DOHH2 (cell line): ENCODE results near the gene REXO1.

Experiments
- H3F3A ChIP-seq: fragments of 200-600 bp; sonication (generic), shearing (Covaris generic); 2 replicates; pipeline ENCODE4 v1.6.0; 2016; ENCODE audit warnings: antibody characterized with exemption, mild to moderate bottlenecking; ENCODE audit not compliant: control insufficient read depth, insufficient read depth
- H3K27ac ChIP-seq: fragments of 200-600 bp; sonication (generic); 2 replicates; pipeline ENCODE4 v1.5.1; 2014; ENCODE audit warnings: low read depth, mild to moderate bottlenecking, low read length, moderate library complexity
- H3K27me3 ChIP-seq: fragments of 200-600 bp; sonication (generic); 2 replicates; pipeline ENCODE4 v1.6.1; 2014; ENCODE audit warnings: mild to moderate bottlenecking, low read length, mixed read lengths; ENCODE audit not compliant: control insufficient read depth
- H3K36me3 ChIP-seq: fragments of 200-600 bp; sonication (generic); 2 replicates; pipeline ENCODE4 v1.6.1; 2014; ENCODE audit warnings: mild to moderate bottlenecking, low read length, moderate library complexity, mixed read lengths; ENCODE audit not compliant: control insufficient read depth
- H3K4me1 ChIP-seq: fragments of 200-600 bp; sonication (generic); 2 replicates; pipeline ENCODE4 v1.6.1; 2014; ENCODE audit warnings: mild to moderate bottlenecking, low read length, mixed read lengths; ENCODE audit not compliant: control insufficient read depth
- H3K4me2 ChIP-seq: fragments of 200-600 bp; sonication (generic); 2 replicates; pipeline ENCODE4 v1.6.0; 2014; ENCODE audit warnings: mild to moderate bottlenecking, low read length, moderate library complexity
- H3K4me3 ChIP-seq: fragments of 200-600 bp; sonication (generic); 2 replicates; pipeline ENCODE4 v1.5.1; 2014; ENCODE audit warnings: mild to moderate bottlenecking, low read length, mixed read lengths
- H3K79me2 ChIP-seq: fragments of 200-600 bp; sonication (generic); 2 replicates; pipeline ENCODE4 v1.6.1; 2014; ENCODE audit warnings: mild to moderate bottlenecking, low read length, mixed read lengths; ENCODE audit not compliant: control insufficient read depth
- H3K9me2 ChIP-seq: fragments of 200-600 bp; sonication (generic); replicated peaks from 2 replicates; pipeline ENCODE4 v1.6.1; 2014; ENCODE audit warnings: mild to moderate bottlenecking, low read length, mixed read lengths; ENCODE audit not compliant: control insufficient read depth
- H3K9me3 ChIP-seq: fragments of 200-600 bp; sonication (generic); 2 replicates; pipeline ENCODE4 v1.6.1; 2014; ENCODE audit warnings: antibody characterized with exemption, low read length, mixed read lengths; ENCODE audit not compliant: control insufficient read depth, insufficient read depth
- H4K20me1 ChIP-seq: fragments of 200-600 bp; sonication (generic); 2 replicates; pipeline ENCODE4 v1.6.0; 2014; ENCODE audit warnings: low read depth, mild to moderate bottlenecking, antibody characterized with exemption, low read length, moderate library complexity; ENCODE audit not compliant: control insufficient read depth, insufficient read depth
- EZH2phosphoT487 ChIP-seq: fragments of 200-600 bp; sonication (generic); IDR thresholded peaks from 2 replicates; pipeline ENCODE4 v1.6.1; 2017; ENCODE audit warnings: borderline replicate concordance, mild to moderate bottlenecking, antibody characterized with exemption, low read length, moderate library complexity, mixed read lengths
- TF ChIP-seq, protein P1 (sequence below): fragments of 200-600 bp; sonication (generic); IDR thresholded peaks from one replicate; pipeline ENCODE4 v1.5.1; 2014; ENCODE audit warnings: antibody characterized with exemption, mild to moderate bottlenecking, low read depth, low read length; ENCODE audit not compliant: poor library complexity, severe bottlenecking

REXO1 gene

DNA sequence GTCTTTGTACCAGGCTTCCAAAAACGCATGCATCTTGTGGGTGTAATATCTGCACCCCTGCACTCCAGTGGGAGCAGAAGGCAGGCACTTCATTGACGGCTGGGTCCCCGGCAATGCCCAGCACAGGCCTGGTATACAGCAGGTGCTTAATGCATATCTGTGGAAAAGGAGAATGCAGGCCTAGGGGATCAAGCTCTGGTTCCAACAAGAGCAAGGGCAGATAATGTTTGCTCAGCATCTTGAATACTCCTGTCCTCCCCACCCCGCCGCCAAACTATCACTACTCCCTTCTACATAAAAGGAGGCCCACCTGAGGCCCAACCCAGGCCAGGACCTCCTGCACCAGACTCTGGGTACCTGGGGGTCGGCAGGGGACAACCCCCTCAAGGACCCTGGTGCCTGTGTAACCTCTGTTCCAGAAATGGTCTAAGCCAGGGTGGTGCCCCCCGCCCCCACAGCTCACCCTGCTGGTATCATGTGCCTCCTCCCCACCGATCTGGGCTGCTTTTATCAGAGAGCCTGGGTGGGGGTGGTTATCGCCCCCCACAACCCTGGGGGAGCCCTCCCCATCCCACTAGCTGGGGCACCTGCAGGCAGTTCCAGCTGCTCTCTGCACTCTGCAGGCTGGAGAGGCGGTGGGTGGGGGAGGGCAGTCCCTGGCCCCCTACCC, 10.3 kb upstream of the REXO1 start:
- Histone ChIP-seq H3K4me3 (no peak overlapping the region), H3K9me3 (no peaks in the 10 kb centered on the region), H3K9me2 (no peaks in the 10 kb centered on the region), H3F3A (peaks cover 18% of the 10 kb centered on the region), H4K20me1 (0 out of 2 replicates have a peak, but pooled peaks cover 10% of the 10 kb centered on the region), H3K27me3 (no peaks in the 10 kb centered on the region), H3K27ac (peak overlapping the region; percentile 7; the same call in 1 of the 2 replicates), H3K4me2 (peak overlapping the region; percentile 98), H3K79me2 (peaks cover 91% of the 10 kb centered on the region), H3K4me1 (peaks cover 86% of the 10 kb centered on the region), H3K36me3 (peaks cover 6% of the 10 kb centered on the region; the same call in 1 of the 2 replicates)
- TF ChIP-seq, protein P1, sequence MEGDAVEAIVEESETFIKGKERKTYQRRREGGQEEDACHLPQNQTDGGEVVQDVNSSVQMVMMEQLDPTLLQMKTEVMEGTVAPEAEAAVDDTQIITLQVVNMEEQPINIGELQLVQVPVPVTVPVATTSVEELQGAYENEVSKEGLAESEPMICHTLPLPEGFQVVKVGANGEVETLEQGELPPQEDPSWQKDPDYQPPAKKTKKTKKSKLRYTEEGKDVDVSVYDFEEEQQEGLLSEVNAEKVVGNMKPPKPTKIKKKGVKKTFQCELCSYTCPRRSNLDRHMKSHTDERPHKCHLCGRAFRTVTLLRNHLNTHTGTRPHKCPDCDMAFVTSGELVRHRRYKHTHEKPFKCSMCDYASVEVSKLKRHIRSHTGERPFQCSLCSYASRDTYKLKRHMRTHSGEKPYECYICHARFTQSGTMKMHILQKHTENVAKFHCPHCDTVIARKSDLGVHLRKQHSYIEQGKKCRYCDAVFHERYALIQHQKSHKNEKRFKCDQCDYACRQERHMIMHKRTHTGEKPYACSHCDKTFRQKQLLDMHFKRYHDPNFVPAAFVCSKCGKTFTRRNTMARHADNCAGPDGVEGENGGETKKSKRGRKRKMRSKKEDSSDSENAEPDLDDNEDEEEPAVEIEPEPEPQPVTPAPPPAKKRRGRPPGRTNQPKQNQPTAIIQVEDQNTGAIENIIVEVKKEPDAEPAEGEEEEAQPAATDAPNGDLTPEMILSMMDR: no peak
- TF ChIP-seq EZH2phosphoT487: no peak

DNA sequence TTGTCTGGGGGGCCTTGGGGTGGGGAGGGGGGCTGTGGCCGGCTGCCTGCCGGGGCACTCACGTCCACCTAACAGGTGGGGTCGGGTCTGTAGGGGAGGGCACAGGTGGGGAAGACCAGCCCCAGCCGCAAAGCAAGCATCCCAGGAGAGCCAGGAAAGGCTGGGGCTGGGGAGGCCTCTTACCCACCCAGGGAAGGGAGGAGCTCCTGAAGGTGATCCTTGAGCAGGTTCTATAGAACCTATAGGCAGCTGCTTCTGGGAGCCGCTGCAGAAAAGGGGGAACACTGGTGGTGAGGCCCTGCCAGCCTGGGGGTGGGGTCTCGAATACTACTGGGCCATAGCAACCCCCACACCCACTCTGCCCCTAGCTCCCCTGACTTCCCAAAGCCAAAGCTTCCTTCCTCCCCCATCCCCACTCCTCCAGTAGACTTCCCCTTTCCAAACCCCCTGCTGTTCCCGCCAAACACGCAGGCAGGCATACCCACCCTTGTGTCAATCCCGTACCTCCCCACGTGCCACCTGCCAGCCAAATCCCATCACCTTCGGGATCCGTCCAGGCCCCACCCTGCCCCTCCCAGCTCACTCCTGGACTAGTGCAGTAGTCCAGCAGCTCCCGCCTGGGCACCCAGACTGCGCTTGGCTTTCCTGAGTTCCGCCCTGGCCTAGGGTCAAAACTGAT, 9.5 kb upstream of the REXO1 start:
- Histone ChIP-seq H3K4me1 (peaks cover 94% of the 10 kb centered on the region), H3K27ac (peak overlapping the region; percentile 80), H3K36me3 (peaks cover 10% of the 10 kb centered on the region), H3K4me2 (peak overlapping the region; percentile 98), H3K4me3 (peak overlapping the region; percentile 78), H3F3A (peaks cover 18% of the 10 kb centered on the region), H3K9me3 (no peaks in the 10 kb centered on the region), H3K27me3 (no peaks in the 10 kb centered on the region), H3K9me2 (no peaks in the 10 kb centered on the region), H3K79me2 (peaks cover 96% of the 10 kb centered on the region), H4K20me1 (peaks cover 13% of the 10 kb centered on the region; the same call in 1 of the 2 replicates)
- TF ChIP-seq, protein P1: no peak

DNA sequence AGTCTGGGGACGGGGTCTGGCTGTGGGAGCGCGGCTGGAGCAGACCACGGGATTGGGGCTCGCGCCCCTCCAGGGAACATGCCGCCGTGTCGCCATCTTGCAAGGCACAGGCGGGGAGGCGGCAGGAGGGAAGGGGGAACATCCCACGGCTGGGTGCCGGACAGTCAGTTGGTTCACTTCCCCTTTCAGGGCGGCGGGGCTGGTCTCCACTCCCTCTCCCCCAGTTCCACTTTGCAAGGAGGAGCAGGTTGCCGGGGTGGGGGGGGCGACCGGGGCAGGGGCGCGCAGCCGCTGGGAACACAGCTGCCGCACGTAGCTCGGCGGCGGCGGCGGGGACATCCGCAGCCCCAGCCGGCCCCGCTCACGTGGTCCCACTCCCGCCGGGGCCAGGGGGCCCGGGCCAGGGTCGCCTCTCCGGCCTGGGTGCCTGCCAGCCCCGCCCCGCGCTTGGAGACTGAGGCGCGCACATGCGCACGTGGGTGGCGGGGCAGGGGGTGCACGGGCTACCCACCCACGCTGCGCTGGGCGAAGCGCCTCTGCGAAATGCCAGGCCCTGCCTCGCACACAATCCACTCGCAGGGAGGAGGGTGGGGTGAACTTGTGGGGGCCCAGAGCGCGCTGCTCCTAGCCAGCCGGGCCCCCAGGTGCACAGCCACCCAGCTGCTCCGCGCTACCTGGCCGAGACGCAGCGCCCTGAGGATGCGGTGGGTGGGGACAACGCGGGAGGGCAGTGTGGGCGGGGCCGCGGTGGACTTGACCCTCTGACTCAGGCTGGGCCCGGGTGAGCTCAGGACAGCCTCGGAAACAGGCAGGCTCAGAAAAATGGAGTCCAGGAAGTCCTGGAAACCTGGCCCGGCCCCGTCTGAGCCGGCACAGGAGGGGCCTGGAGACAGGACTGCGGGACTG, 8.7 kb upstream of the REXO1 start:
- peak overlapping the region; percentile 98 for H3K4me2 ChIP-seq
- H3K27me3 ChIP-seq: no peaks in the 10 kb centered on the region
- H4K20me1 ChIP-seq: peaks cover 16% of the 10 kb centered on the region; the same call in 1 of the 2 replicates
- H3K4me3 ChIP-seq: peak overlapping the region; percentile 78
- peaks cover 99% of the 10 kb centered on the region for H3K4me1 ChIP-seq
- peaks cover 10% of the 10 kb centered on the region for H3K36me3 ChIP-seq
- TF ChIP-seq, protein P1: no peak
- no peak for TF ChIP-seq EZH2phosphoT487
- peaks cover 18% of the 10 kb centered on the region for H3F3A ChIP-seq
- H3K79me2 ChIP-seq: peaks cover 97% of the 10 kb centered on the region
- no peaks in the 10 kb centered on the region for H3K9me2 ChIP-seq
- H3K9me3 ChIP-seq: no peaks in the 10 kb centered on the region
- peak overlapping the region; percentile 80 for H3K27ac ChIP-seq
